Ectodermal cell (in vitro differentiated cells): ENCODE measurements around the gene TMCC3.
A peak's percentile ranks its signal among the peaks of the same experiment; 100 is the strongest.
"Not testable (repeated sequence)": the region's sequence is repeated elsewhere in the genome, so short reads cannot be mapped to it uniquely, and the experiment has no call there.

Experiments used
- H3K27ac ChIP-seq: 2 replicates; pipeline ENCODE4 v1.7.0; 2013; ENCODE audit warnings: mild to moderate bottlenecking, low read depth, low read length; ENCODE audit not compliant: insufficient read depth, poor library complexity, severe bottlenecking
- H3K27me3 ChIP-seq: 2 replicates; pipeline ENCODE4 v1.7.0; 2013; ENCODE audit warnings: mild to moderate bottlenecking, low read length; ENCODE audit not compliant: insufficient read depth, control insufficient read depth, poor library complexity, severe bottlenecking
- H3K36me3 ChIP-seq: one replicate; pipeline ENCODE4 v1.7.0; 2013; ENCODE audit warnings: low read length; ENCODE audit not compliant: control insufficient read depth, insufficient read depth
- H3K4me1 ChIP-seq: one replicate; pipeline ENCODE4 v1.7.0; 2013; ENCODE audit warnings: low read length; ENCODE audit not compliant: control insufficient read depth, insufficient read depth
- H3K4me3 ChIP-seq: 2 replicates; pipeline ENCODE4 v1.7.0; 2013; ENCODE audit warnings: low read depth, low read length, control low read depth; ENCODE audit not compliant: insufficient read depth
- H3K9me3 ChIP-seq: 2 replicates; pipeline ENCODE4 v1.7.0; 2013; ENCODE audit warnings: mild to moderate bottlenecking, low read length, moderate library complexity; ENCODE audit not compliant: control insufficient read depth
- WGBS, 2 experiments: methylation state at CpG; one replicate each; pipeline ENCODE4 v1.1.7; 2013; ENCODE audit warnings: missing lambda C conversion rate in 2 of 2; 5-methylcytosine and 5-hydroxymethylcytosine counted together

TMCC3 gene

GRCh38 chr12:94620621-94621020, 29.7 kb downstream of the TMCC3 start:
- H3K27me3 ChIP-seq = no peaks in the 10 kb centered on the region
- no peak overlapping the region for H3K4me3 ChIP-seq
- H3K27ac ChIP-seq = no peak overlapping the region
- 94 to 96% methylated on average over 3 of the region's 3 CpGs for WGBS, 2 experiments
- H3K4me1 ChIP-seq = peaks cover 18% of the 10 kb centered on the region
- no peaks in the 10 kb centered on the region for H3K36me3 ChIP-seq
- no peaks in the 10 kb centered on the region for H3K9me3 ChIP-seq

- Histone ChIP-seq H3K27me3 (no peaks in the 10 kb centered on the region), H3K4me1 (peaks cover 33% of the 10 kb centered on the region), H3K36me3 (no peaks in the 10 kb centered on the region), H3K9me3 (no peaks in the 10 kb centered on the region), H3K27ac (no peak overlapping the region), H3K4me3 (no peak overlapping the region)
- 94 to 96% methylated on average over 6 of the region's 6 CpGs for WGBS, 2 experiments
Measured at GRCh38 chr12:94618995-94619695, 31.2 kb downstream of the TMCC3 start.

DNA sequence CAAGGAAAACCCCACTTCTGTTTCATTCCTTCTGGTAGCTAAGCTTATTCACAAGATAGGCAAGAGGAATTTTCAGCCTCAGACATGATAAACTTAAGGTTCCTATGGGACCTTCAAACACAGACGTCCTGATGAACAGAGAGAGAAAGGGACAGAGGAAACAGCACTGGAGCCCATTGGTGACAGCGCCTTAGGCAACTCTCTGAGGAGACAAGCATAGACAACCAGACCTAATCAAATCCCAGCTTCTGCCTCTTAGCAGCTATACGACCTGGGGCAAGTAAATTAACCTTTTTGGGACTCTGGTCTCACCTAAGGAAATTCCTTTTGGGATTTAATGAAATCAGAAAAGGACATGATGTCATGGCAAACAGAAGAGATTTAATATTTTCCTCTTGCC, 33.3 kb downstream of the TMCC3 start:
- Histone ChIP-seq H3K36me3 (no peaks in the 10 kb centered on the region), H3K27me3 (no peaks in the 10 kb centered on the region), H3K9me3 (no peaks in the 10 kb centered on the region), H3K4me3 (no peak overlapping the region), H3K4me1 (peaks cover 36% of the 10 kb centered on the region), H3K27ac (no peak overlapping the region)
- WGBS, 2 experiments = 86 to 87% methylated on average over 3 of the region's 3 CpGs

- no peaks in the 10 kb centered on the region for H3K27me3 ChIP-seq
- peak overlapping the region; percentile 36 for H3K27ac ChIP-seq
- H3K9me3 ChIP-seq = no peaks in the 10 kb centered on the region
- H3K4me3 ChIP-seq = no peak overlapping the region
- H3K36me3 ChIP-seq = no peaks in the 10 kb centered on the region
- H3K4me1 ChIP-seq = peaks cover 36% of the 10 kb centered on the region
- 82 to 87% methylated on average over 11 of the region's 11 CpGs for WGBS, 2 experiments
Measured at GRCh38 chr12:94616203-94616729, 34.1 kb downstream of the TMCC3 start.

DNA sequence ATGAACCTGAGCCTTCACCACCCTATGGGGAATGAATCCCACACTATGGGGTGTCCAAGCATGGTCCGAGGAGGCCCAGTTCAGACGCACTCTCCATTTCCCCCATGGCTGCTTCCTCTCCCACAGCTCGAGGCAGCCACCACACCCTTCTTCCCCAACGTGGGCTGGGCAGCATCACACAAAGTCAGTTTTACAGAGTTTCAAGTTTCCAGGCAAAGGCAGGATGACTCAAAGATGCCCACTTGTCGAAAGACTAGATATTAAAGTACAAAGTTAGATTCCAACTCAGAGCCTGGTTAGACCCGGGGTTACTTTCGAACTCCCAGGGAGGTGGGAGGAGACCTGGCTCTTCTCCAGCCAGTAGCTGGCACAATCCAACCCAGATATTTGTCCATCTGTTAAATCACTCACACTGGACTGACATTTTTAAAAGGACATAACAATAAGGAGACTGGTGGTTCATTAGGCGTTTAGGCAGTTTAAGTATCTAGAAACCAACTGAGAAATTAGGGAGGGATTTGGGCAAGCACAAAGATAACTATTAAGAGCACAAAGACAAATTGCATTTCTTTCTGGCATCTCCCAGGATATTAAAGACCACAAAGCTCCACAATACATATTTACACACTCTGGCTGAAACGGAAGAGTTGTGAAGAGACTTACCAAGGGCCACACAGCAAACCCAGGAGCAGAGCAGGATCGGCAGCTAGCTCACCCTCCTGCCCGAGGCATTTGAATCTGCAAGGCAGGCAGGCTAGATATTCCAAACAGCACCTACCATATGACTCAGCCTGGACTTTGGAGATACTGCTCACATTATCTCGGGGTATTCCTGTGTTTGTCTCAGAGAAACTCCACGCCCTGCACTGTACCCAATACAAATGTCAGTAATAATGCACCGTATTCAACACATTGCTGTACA, 34.8 kb downstream of the TMCC3 start:
- Histone ChIP-seq H3K4me1 (peaks cover 36% of the 10 kb centered on the region), H3K36me3 (no peaks in the 10 kb centered on the region), H3K9me3 (no peaks in the 10 kb centered on the region), H3K4me3 (no peak overlapping the region), H3K27ac (peak overlapping the region; percentile 91), H3K27me3 (no peaks in the 10 kb centered on the region)
- 86 to 87% methylated on average over 14 of the region's 14 CpGs for WGBS, 2 experiments

- H3K4me3 ChIP-seq = no peak overlapping the region
- 67 to 73% methylated on average over 3 of the region's 3 CpGs for WGBS, 2 experiments
- peaks cover 36% of the 10 kb centered on the region for H3K4me1 ChIP-seq
- H3K27ac ChIP-seq = peak overlapping the region; percentile 91
- no peaks in the 10 kb centered on the region for H3K9me3 ChIP-seq
- H3K36me3 ChIP-seq = no peaks in the 10 kb centered on the region
- H3K27me3 ChIP-seq = no peaks in the 10 kb centered on the region
Measured at GRCh38 chr12:94614288-94614721, 36.1 kb downstream of the TMCC3 start.

- no peaks in the 10 kb centered on the region for H3K9me3 ChIP-seq
- H3K27me3 ChIP-seq = no peaks in the 10 kb centered on the region
- H3K4me1 ChIP-seq = peaks cover 11% of the 10 kb centered on the region
- 78 to 92% methylated on average over 3 to 5 of the region's 5 CpGs for WGBS, 2 experiments
- no peak overlapping the region for H3K4me3 ChIP-seq
- H3K27ac ChIP-seq = no peak overlapping the region
- no peaks in the 10 kb centered on the region for H3K36me3 ChIP-seq
Measured at GRCh38 chr12:94609917-94610443, 40.4 kb downstream of the TMCC3 start.

- H3K27ac ChIP-seq, H3K9me3 ChIP-seq, H3K4me1 ChIP-seq, H3K36me3 ChIP-seq, H3K27me3 ChIP-seq, H3K4me3 ChIP-seq: not testable (repeated sequence)
- 91 to 92% methylated on average over 6 of the region's 6 CpGs for WGBS, 2 experiments
Measured at GRCh38 chr12:94606810-94607209, 43.5 kb downstream of the TMCC3 start.

GRCh38 chr12:94604366-94604698, 46.0 kb downstream of the TMCC3 start:
- H3K9me3 ChIP-seq = no peaks in the 10 kb centered on the region
- WGBS, 2 experiments = 88 to 97% methylated on average over 2 to 3 of the region's 3 CpGs
- H3K4me1 ChIP-seq = no peaks in the 10 kb centered on the region

More at GRCh38 chr12:94604366-94604698, 46.0 kb downstream of the TMCC3 start:
- Histone ChIP-seq H3K27ac (no peak overlapping the region), H3K4me3 (no peak overlapping the region), H3K36me3 (no peaks in the 10 kb centered on the region), H3K27me3 (no peaks in the 10 kb centered on the region)
